HL-60 (cell line): ENCODE results near the gene TULP4.

ENCODE experiments used
- POLR2AphosphoS5 ChIP-seq: IDR thresholded peaks from 2 replicates; pipeline ENCODE4 v1.6.1; 2012; ENCODE audit warnings: low read depth
- REST ChIP-seq: IDR thresholded peaks from 2 replicates; pipeline ENCODE4 v1.6.1; 2012; ENCODE audit warnings: low read depth; ENCODE audit not compliant: insufficient replicate concordance
- TF ChIP-seq, protein P1 (sequence below): IDR thresholded peaks from one replicate; pipeline ENCODE4 v1.5.1; 2011; ENCODE audit warnings: low read length, control low read depth, inconsistent platforms; ENCODE audit not compliant: insufficient read depth

DNA sequence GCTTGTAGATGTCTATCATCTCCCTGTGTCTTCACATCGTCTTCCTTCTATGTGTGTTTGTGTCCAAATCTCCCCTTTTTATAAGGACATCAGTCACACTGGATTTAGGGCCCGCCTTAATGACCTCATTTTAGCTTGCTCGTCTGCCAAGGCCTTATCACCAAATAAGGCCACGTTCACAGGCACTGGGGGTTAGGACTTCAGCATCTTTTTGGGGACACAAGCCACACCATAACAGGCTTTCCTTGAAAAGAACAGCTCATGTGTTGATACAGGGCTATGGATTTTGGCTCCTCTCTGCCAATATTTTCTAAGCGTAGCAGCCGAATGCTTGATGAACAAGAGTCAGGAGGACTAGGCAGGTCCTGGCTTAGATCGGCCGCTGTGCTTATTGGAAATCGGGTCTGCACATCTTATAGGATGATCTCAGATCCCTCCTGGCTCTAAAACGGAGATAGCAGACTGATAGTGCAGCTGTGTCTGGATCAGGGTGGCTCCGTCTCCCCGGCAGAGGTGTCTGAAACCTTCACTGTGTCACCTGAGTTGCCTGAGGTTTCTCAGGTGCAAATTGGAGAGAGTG lies 231.4 kb downstream of the TULP4 start:
- TF ChIP-seq, protein P1, sequence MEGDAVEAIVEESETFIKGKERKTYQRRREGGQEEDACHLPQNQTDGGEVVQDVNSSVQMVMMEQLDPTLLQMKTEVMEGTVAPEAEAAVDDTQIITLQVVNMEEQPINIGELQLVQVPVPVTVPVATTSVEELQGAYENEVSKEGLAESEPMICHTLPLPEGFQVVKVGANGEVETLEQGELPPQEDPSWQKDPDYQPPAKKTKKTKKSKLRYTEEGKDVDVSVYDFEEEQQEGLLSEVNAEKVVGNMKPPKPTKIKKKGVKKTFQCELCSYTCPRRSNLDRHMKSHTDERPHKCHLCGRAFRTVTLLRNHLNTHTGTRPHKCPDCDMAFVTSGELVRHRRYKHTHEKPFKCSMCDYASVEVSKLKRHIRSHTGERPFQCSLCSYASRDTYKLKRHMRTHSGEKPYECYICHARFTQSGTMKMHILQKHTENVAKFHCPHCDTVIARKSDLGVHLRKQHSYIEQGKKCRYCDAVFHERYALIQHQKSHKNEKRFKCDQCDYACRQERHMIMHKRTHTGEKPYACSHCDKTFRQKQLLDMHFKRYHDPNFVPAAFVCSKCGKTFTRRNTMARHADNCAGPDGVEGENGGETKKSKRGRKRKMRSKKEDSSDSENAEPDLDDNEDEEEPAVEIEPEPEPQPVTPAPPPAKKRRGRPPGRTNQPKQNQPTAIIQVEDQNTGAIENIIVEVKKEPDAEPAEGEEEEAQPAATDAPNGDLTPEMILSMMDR: no peak
- TF ChIP-seq REST (no peak), POLR2AphosphoS5 (no peak)
